DMS153 treated with DMSO at 0.1 percent for 48 hours (cell line): ENCODE measurements around the gene RIGI.
A peak's percentile ranks its signal among the peaks of the same experiment; 100 is the strongest.
"Not testable (repeated sequence)": the region's sequence is repeated elsewhere in the genome, so short reads cannot be mapped to it uniquely, and the experiment has no call there.

Experiments used
- DNase-seq: peaks from one replicate; lab custom pipeline; 2025; ENCODE audit not compliant: unreplicated experiment; lab: John Stamatoyannopoulos, UW

The RIGI gene

GRCh38 chr9:32526041-32526706 is at the start of gene RIGI:
Gene RIGI (minus strand): TSS chr9:32526196. CDS start chr9:32526166, 30 bp downstream.
- peak; percentile 92 for DNase-seq

- no peak for DNase-seq
Measured at GRCh38 chr9:32574858-32575257, 48.9 kb upstream of the RIGI start.

GRCh38 chr9:32573821-32574220 is 47.8 kb upstream of the RIGI start:
- no peak for DNase-seq

GRCh38 chr9:32572900-32573523 is 47.0 kb upstream of the RIGI start, which contains the start of gene NDUFB6:
Gene NDUFB6 (minus strand): TSS chr9:32573159. CDS start chr9:32573060, 99 bp downstream.
- DNase-seq = peak; percentile 90

GRCh38 chr9:32571969-32572899 is 46.2 kb upstream of the RIGI start:
- DNase-seq = peak; percentile 33

- no peak for DNase-seq
Measured at GRCh38 chr9:32570262-32570661, 44.3 kb upstream of the RIGI start.

GRCh38 chr9:32566770-32567169 is 40.8 kb upstream of the RIGI start:
- DNase-seq = no peak

- no peak for DNase-seq
Measured at GRCh38 chr9:32565967-32566366, 40.0 kb upstream of the RIGI start.

- DNase-seq = no peak
Measured at GRCh38 chr9:32558408-32558934, 32.5 kb upstream of the RIGI start.

- DNase-seq = no peak
Measured at GRCh38 chr9:32554591-32554990, 28.6 kb upstream of the RIGI start.

- no peak for DNase-seq
Measured at GRCh38 chr9:32554107-32554506, 28.1 kb upstream of the RIGI start.

GRCh38 chr9:32552172-32552872 is 26.3 kb upstream of the RIGI start, which contains the start of the genes SMIM27 and TOPORS:
Gene SMIM27 (plus strand): TSS chr9:32552327. CDS start chr9:32552435, 108 bp downstream.
Gene TOPORS (minus strand): TSS chr9:32552586. CDS start chr9:32552436, 150 bp downstream.
- peak; percentile 95 for DNase-seq

GRCh38 chr9:32551276-32552051 is 25.5 kb upstream of the RIGI start:
- peak; percentile 53 for DNase-seq

- peak; percentile 67 for DNase-seq
Measured at GRCh38 chr9:32550562-32551275, 24.7 kb upstream of the RIGI start.

- no peak for DNase-seq
Measured at GRCh38 chr9:32550150-32550561, 24.2 kb upstream of the RIGI start.

- DNase-seq = not testable (repeated sequence)
Measured at GRCh38 chr9:32548213-32548612, 22.2 kb upstream of the RIGI start.

- no peak for DNase-seq
Measured at GRCh38 chr9:32545884-32546283, 19.9 kb upstream of the RIGI start.

- DNase-seq = no peak
Measured at GRCh38 chr9:32543047-32543446, 17.1 kb upstream of the RIGI start.

- DNase-seq = no peak
Measured at GRCh38 chr9:32533816-32534215, 7.8 kb upstream of the RIGI start.
